Smooth muscle cell (in vitro differentiated cells): ENCODE data around the gene MAD1L1. TPM values are rescaled to one million over a fixed set of nuclear protein-coding genes. Genes with fewer than 3 reads are reported as not detected.

Experiments
- DNase-seq: peaks from one replicate; lab custom pipeline; 2025; ENCODE audit not compliant: unreplicated experiment; lab: John Stamatoyannopoulos, UW
- H2AFZ ChIP-seq: fragments of 200-600 bp; sonication (generic); 2 replicates; pipeline ENCODE4 v1.6.0; 2016; ENCODE audit warnings: antibody characterized with exemption, low read depth, mild to moderate bottlenecking
- H3F3A ChIP-seq: fragments of 200-600 bp; sonication (generic); 2 replicates; pipeline ENCODE4 v1.6.0; 2017; ENCODE audit warnings: antibody characterized with exemption, low read depth
- H3K27ac ChIP-seq: fragments of 200-600 bp; sonication (generic); 2 replicates; pipeline ENCODE4 v1.5.1; 2016; ENCODE audit warnings: low read depth, mild to moderate bottlenecking
- H3K27me3 ChIP-seq: fragments of 200-600 bp; sonication (generic); 2 replicates; pipeline ENCODE4 v1.6.1; 2016; ENCODE audit warnings: low read depth, mild to moderate bottlenecking
- H3K36me3 ChIP-seq: fragments of 200-600 bp; sonication (generic); 2 replicates; pipeline ENCODE4 v1.5.1; 2016; ENCODE audit warnings: low read depth
- H3K4me1 ChIP-seq: fragments of 200-600 bp; sonication (generic); 2 replicates; pipeline ENCODE4 v1.5.1; 2016; ENCODE audit warnings: low read depth
- H3K4me2 ChIP-seq: fragments of 200-600 bp; sonication (generic); 2 replicates; pipeline ENCODE4 v1.6.0; 2016; ENCODE audit warnings: mild to moderate bottlenecking
- H3K4me3 ChIP-seq: fragments of 200-600 bp; sonication (generic); 2 replicates; pipeline ENCODE4 v1.5.1; 2016; ENCODE audit warnings: mild to moderate bottlenecking
- H3K79me2 ChIP-seq: fragments of 200-600 bp; sonication (generic); 2 replicates; pipeline ENCODE4 v1.6.0; 2016; ENCODE audit warnings: low read depth, mild to moderate bottlenecking
- H3K9ac ChIP-seq: fragments of 200-600 bp; sonication (generic); 2 replicates; pipeline ENCODE4 v1.6.0; 2016; ENCODE audit warnings: low read depth
- H3K9me3 ChIP-seq: fragments of 200-600 bp; sonication (generic); replicated peaks from 2 replicates; pipeline ENCODE4 v1.5.1; 2016; ENCODE audit warnings: low read depth
- H4K20me1 ChIP-seq: fragments of 200-600 bp; sonication (generic); 2 replicates; pipeline ENCODE4 v1.6.0; 2016; ENCODE audit warnings: low read depth
- CTCF ChIP-seq: fragments of 200-600 bp; sonication (generic); IDR thresholded peaks from 2 replicates; pipeline ENCODE4 v1.5.1; 2017; ENCODE audit warnings: borderline replicate concordance, mild to moderate bottlenecking, antibody characterized with exemption; ENCODE audit not compliant: insufficient read depth, poor library complexity, severe bottlenecking
- WGBS: methylation state at CpG from one replicate; pipeline ENCODE4 v1.1.7; 2016; ENCODE audit warnings: low lambda C conversion rate; 5-methylcytosine and 5-hydroxymethylcytosine counted together
- polyA plus RNA-seq: library from polyadenylated mRNA; unstranded; fragments of >200 nt; fragmentation: Nextera tagmentation; extraction: Ambion mirVana; gene quantifications from 2 replicates; pipeline ENCODE4 v1.2.1, GENCODE V29; 2016
- total RNA-seq: library from RNA; depleted of rRNA; stranded (reverse); fragments of >200 nt; gene quantifications from 2 replicates; pipeline ENCODE4 v1.2.3, GENCODE V29; 2014

Gene MAD1L1
- total and polyA plus RNA-seq, 2 experiments from 2014 or later: 33.4 to 60.7 TPM

- TF ChIP-seq CTCF: no peak
- no peaks in the 10 kb centered on the region for H3K4me1 ChIP-seq
- no peaks in the 10 kb centered on the region for H3K36me3 ChIP-seq
- no peak overlapping the region for H3K4me3 ChIP-seq
- 94% methylated on average over 39 of the region's 39 CpGs for WGBS
- H3K4me2 ChIP-seq: no peak overlapping the region
- no peak overlapping the region for H2AFZ ChIP-seq
- H3K79me2 ChIP-seq: no peaks in the 10 kb centered on the region
- no peak overlapping the region for H3K9ac ChIP-seq
- peaks cover 7% of the 10 kb centered on the region for H3F3A ChIP-seq
- no peak for DNase-seq
- no peak overlapping the region for H3K27ac ChIP-seq
- no peaks in the 10 kb centered on the region for H3K9me3 ChIP-seq
- H4K20me1 ChIP-seq: no peaks in the 10 kb centered on the region
- no peaks in the 10 kb centered on the region for H3K27me3 ChIP-seq
Measured at GRCh38 chr7:2172311-2173188, 60.2 kb downstream of the MAD1L1 start.

- Histone ChIP-seq H3K9ac (no peak overlapping the region), H3K9me3 (no peaks in the 10 kb centered on the region), H3K4me3 (no peak overlapping the region), H3K79me2 (no peaks in the 10 kb centered on the region), H3K27me3 (no peaks in the 10 kb centered on the region), H2AFZ (no peak overlapping the region), H3K36me3 (no peaks in the 10 kb centered on the region), H3K4me1 (no peaks in the 10 kb centered on the region), H3K27ac (no peak overlapping the region), H3K4me2 (no peak overlapping the region), H3F3A (peaks cover 7% of the 10 kb centered on the region), H4K20me1 (no peaks in the 10 kb centered on the region)
- WGBS: 94% methylated on average over 6 of the region's 6 CpGs
- no peak for TF ChIP-seq CTCF
- DNase-seq: no peak
Measured at GRCh38 chr7:2171855-2172254, 60.9 kb downstream of the MAD1L1 start.

GRCh38 chr7:2170576-2171521, 61.9 kb downstream of the MAD1L1 start:
- 95% methylated on average over 26 of the region's 26 CpGs for WGBS

More at GRCh38 chr7:2170576-2171521, 61.9 kb downstream of the MAD1L1 start:
- H3K36me3 ChIP-seq: no peaks in the 10 kb centered on the region
- no peaks in the 10 kb centered on the region for H3K27me3 ChIP-seq
- H3K4me1 ChIP-seq: no peaks in the 10 kb centered on the region
- H3K27ac ChIP-seq: no peak overlapping the region
- DNase-seq: no peak
- no peak overlapping the region for H2AFZ ChIP-seq
- no peaks in the 10 kb centered on the region for H3K9me3 ChIP-seq
- H3K79me2 ChIP-seq: no peaks in the 10 kb centered on the region
- no peak for TF ChIP-seq CTCF
- no peak overlapping the region for H3K4me2 ChIP-seq
- H4K20me1 ChIP-seq: no peaks in the 10 kb centered on the region
- peaks cover 7% of the 10 kb centered on the region for H3F3A ChIP-seq
- H3K9ac ChIP-seq: no peak overlapping the region
- no peak overlapping the region for H3K4me3 ChIP-seq
